ENCODE data around the gene VPS54. TPM values are rescaled to one million over a fixed set of nuclear protein-coding genes. Genes with fewer than 3 reads are reported as not detected.
A peak's percentile ranks its signal among the peaks of the same experiment; 100 is the strongest.

The VPS54 gene
- total RNA-seq, 6 donors from 2014 or later, result 10.3 to 43.7 (median 21.7) TPM

GRCh38 chr2:64036034-64036705 is 16.9 kb upstream of the VPS54 start:
- H3K36me3 ChIP-seq, result no peaks in the 10 kb centered on the region
- H3K27ac ChIP-seq, result no peak overlapping the region
- H3K4me1 ChIP-seq, result no peaks in the 10 kb centered on the region
- ATAC-seq (ENCODE audit: low FRiP score in 2 of 2) (peak in 1 of 2 donors; percentile 49), DNase-seq (no peak)
- no peaks in the 10 kb centered on the region for H3K27me3 ChIP-seq
- no peak for TF ChIP-seq EP300 (IDR thresholded peaks at IDR 0.05)
- TF ChIP-seq CTCF (IDR thresholded peaks at IDR 0.05), result no peak
- no peak for TF ChIP-seq POLR2AphosphoS5 (IDR thresholded peaks at IDR 0.05)
- TF ChIP-seq POLR2A (IDR thresholded peaks at IDR 0.05), result no peak
- no peaks in the 10 kb centered on the region for H3K9me3 ChIP-seq
- WGBS, 2 donors, result 65 to 66% methylated on average over 5 of the region's 5 CpGs
- no peak overlapping the region for H3K4me3 ChIP-seq

- 70 to 71% methylated on average over 4 of the region's 4 CpGs for WGBS, 2 donors
- TF ChIP-seq EP300 (IDR thresholded peaks at IDR 0.05) (no peak), CTCF (IDR thresholded peaks at IDR 0.05) (no peak), POLR2AphosphoS5 (IDR thresholded peaks at IDR 0.05) (no peak), POLR2A (IDR thresholded peaks at IDR 0.05) (no peak)
These were observed 16.1 kb upstream of the VPS54 start for GRCh38 chr2:64035072-64035942.

GRCh38 chr2:64029116-64029665 is 10.0 kb upstream of the VPS54 start:
- no peaks in the 10 kb centered on the region for H3K4me1 ChIP-seq
- no peak for ATAC-seq (ENCODE audit: low FRiP score in 2 of 2)
- no peak overlapping the region for H3K4me3 ChIP-seq
- 91 to 92% methylated on average over 2 of the region's 2 CpGs for WGBS, 2 donors
- DNase-seq, result no peak
- H3K9me3 ChIP-seq, result no peaks in the 10 kb centered on the region
- H3K27me3 ChIP-seq, result no peaks in the 10 kb centered on the region
- no peak overlapping the region for H3K27ac ChIP-seq
- H3K36me3 ChIP-seq, result no peaks in the 10 kb centered on the region
- TF ChIP-seq POLR2A (IDR thresholded peaks at IDR 0.05), result no peak

More at GRCh38 chr2:64035072-64035942, 16.1 kb upstream of the VPS54 start:
- no peak overlapping the region for H3K27ac ChIP-seq
- no peaks in the 10 kb centered on the region for H3K27me3 ChIP-seq
- no peaks in the 10 kb centered on the region for H3K36me3 ChIP-seq
- H3K4me3 ChIP-seq, result no peak overlapping the region
- no peaks in the 10 kb centered on the region for H3K4me1 ChIP-seq
- DNase-seq (no peak), ATAC-seq (ENCODE audit: low FRiP score in 2 of 2) (no peak)
- H3K9me3 ChIP-seq, result no peaks in the 10 kb centered on the region

GRCh38 chr2:64025741-64026140 is 6.5 kb upstream of the VPS54 start:
- ATAC-seq (ENCODE audit: low FRiP score in 2 of 2) (no peak), DNase-seq (no peak)
- H3K9me3 ChIP-seq, result no peaks in the 10 kb centered on the region
- H3K4me3 ChIP-seq, result no peak overlapping the region
- H3K4me1 ChIP-seq, result peaks cover 4 to 9% (median 6%) of the 10 kb centered on the region in 4 donors
- 79 to 80% methylated on average over 3 of the region's 3 CpGs for WGBS, 2 donors
- no peak for TF ChIP-seq EP300 (IDR thresholded peaks at IDR 0.05)
- no peak for TF ChIP-seq CTCF (IDR thresholded peaks at IDR 0.05)
- no peak for TF ChIP-seq POLR2AphosphoS5 (IDR thresholded peaks at IDR 0.05)
- no peak for TF ChIP-seq POLR2A (IDR thresholded peaks at IDR 0.05)
- H3K36me3 ChIP-seq, result no peaks in the 10 kb centered on the region
- H3K27me3 ChIP-seq, result no peaks in the 10 kb centered on the region
- no peak overlapping the region for H3K27ac ChIP-seq

GRCh38 chr2:64024259-64024949 is 5.2 kb upstream of the VPS54 start:
- ATAC-seq (ENCODE audit: low FRiP score in 2 of 2) (no peak), DNase-seq (no peak)
- no peaks in the 10 kb centered on the region for H3K9me3 ChIP-seq
- H3K36me3 ChIP-seq, result no peaks in the 10 kb centered on the region
- WGBS, 2 donors, result 94 to 96% methylated on average over 3 of the region's 3 CpGs
- no peak overlapping the region for H3K4me3 ChIP-seq
- H3K4me1 ChIP-seq, result peaks cover 17 to 23% (median 18%) of the 10 kb centered on the region in 4 donors
- no peak overlapping the region for H3K27ac ChIP-seq
- TF ChIP-seq EP300 (IDR thresholded peaks at IDR 0.05) (no peak), POLR2AphosphoS5 (IDR thresholded peaks at IDR 0.05) (no peak), POLR2A (IDR thresholded peaks at IDR 0.05) (no peak), CTCF (IDR thresholded peaks at IDR 0.05) (no peak)
- no peaks in the 10 kb centered on the region for H3K27me3 ChIP-seq
